ENCODE data around the gene ATP8B3. TPM values are rescaled to one million over a fixed set of nuclear protein-coding genes. Genes with fewer than 3 reads are reported as not detected.

ATP8B3 gene
- total and polyA plus RNA-seq, 10 of the 15 experiments (the other 5 are each of a cell fraction or from before 2014, with no cell fraction given): 0.13 to 1.7 (median 0.52) TPM

DNA sequence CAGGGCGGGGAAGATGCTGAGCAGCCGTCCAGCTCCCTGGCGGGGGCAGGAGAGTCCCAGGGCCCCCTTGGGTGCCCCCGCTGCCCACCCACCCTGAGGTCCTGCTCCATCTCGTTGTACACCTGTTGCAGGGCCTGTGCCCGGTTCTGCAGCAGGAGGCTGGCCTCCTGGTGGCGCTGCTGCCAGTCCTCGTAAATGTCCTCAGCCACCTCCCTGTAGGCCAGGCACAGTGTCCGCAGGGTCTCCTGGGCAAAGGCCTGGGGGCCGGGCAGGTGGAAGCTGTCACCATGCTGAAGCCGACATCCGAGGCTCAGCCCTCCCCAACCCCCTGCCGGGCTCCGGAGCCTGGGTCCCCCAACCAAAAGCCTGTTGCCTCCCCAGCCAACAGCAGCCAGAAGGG is 20.2 kb downstream of the ATP8B3 start:
- intact Hi-C loops (cut with micrococcal nuclease; ENCODE audit: unreplicated experiment) (no loop called here), in situ Hi-C loops (cut with MboI) (no loop called here)
- Histone ChIP-seq H2AFZ (ENCODE audit: control insufficient read depth, low read depth, low read length) (no peak overlapping the region), H3K27me3 (replicated peaks in 1 of 2; ENCODE audit: control insufficient read depth in 2 of 2, insufficient read depth in 2 of 2, low read length in 1 of 2) (no peaks in the 10 kb centered on the region), H3K4me3 (no peak overlapping the region), H3K36me3 (ENCODE audit: control insufficient read depth in 2 of 2, insufficient read depth in 2 of 2, low read length in 1 of 2) (no peaks in the 10 kb centered on the region), H3K9me3 (replicated peaks; ENCODE audit: control insufficient read depth, insufficient read depth, low read length) (peaks cover 2% of the 10 kb centered on the region; the same call in 1 of the 3 replicates), H3K4me1 (ENCODE audit: control insufficient read depth, insufficient read depth, low read length) (no peaks in the 10 kb centered on the region), H3K9ac (ENCODE audit: control insufficient read depth, insufficient read depth, low read length) (no peak overlapping the region), H3K4me2 (ENCODE audit: control insufficient read depth, insufficient read depth) (no peak overlapping the region), H4K20me1 (ENCODE audit: control insufficient read depth, insufficient read depth) (no peaks in the 10 kb centered on the region), H3K79me2 (ENCODE audit: control insufficient read depth, insufficient read depth, low read length) (no peaks in the 10 kb centered on the region), H3K27ac (ENCODE audit: control insufficient read depth, insufficient read depth) (no peak overlapping the region)
- no peak for ATAC-seq
- no peak for FAIRE-seq
- CTCF ChIA-PET: interaction anchor here (0.7 kb wide), 1 partner anchor 356 kb away, joined by 3 read pairs; no protein-coding TSS in a partner anchor
- RAD21 ChIA-PET (ENCODE audit: unreplicated experiment): interaction anchor here (0.6 to 1.5 kb wide), 2 partner anchors 136 to 245 kb away, joined by 3 to 12 read pairs; no protein-coding TSS in a partner anchor
- POLR2A ChIA-PET: no interaction called here
- no peak for DNase-seq (ENCODE audit: low read depth, low spot score)
- SMC1A ChIA-PET (ENCODE audit: uncharacterized antibody, unreplicated experiment): no interaction called here
- 39% methylated on average over 14 of the region's 14 CpGs for WGBS (ENCODE audit: insufficient coverage, insufficient replicate concordance, low lambda C conversion rate, missing lambda C conversion rate)
- BruUV-seq (replicated peaks): no TSS peak
- TF ChIP-seq, protein P1, sequence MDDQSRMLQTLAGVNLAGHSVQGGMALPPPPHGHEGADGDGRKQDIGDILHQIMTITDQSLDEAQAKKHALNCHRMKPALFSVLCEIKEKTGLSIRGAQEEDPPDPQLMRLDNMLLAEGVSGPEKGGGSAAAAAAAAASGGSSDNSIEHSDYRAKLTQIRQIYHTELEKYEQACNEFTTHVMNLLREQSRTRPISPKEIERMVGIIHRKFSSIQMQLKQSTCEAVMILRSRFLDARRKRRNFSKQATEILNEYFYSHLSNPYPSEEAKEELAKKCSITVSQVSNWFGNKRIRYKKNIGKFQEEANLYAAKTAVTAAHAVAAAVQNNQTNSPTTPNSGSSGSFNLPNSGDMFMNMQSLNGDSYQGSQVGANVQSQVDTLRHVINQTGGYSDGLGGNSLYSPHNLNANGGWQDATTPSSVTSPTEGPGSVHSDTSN (IDR thresholded peaks at IDR 0.05; ENCODE audit: insufficient replicate concordance, low read depth, low read length): no peak
- TF ChIP-seq PAX5 (IDR thresholded peaks at IDR 0.05; ENCODE audit: borderline replicate concordance, low read depth, low read length) (no peak), IKZF2 (IDR thresholded peaks at IDR 0.05) (no peak), CBFB (IDR thresholded peaks at IDR 0.05; ENCODE audit: low read depth) (no peak), ZBED1 (IDR thresholded peaks at IDR 0.05; ENCODE audit: borderline replicate concordance) (no peak), STAT1 (conservative IDR thresholded peaks at IDR 0.05) (no peak), NFXL1 (IDR thresholded peaks at IDR 0.05; ENCODE audit: borderline replicate concordance) (no peak), STAT3 (IDR thresholded peaks at IDR 0.05; ENCODE audit: low read depth, low read length) (no peak), MEF2B (IDR thresholded peaks at IDR 0.05; ENCODE audit: partially characterized antibody, poor library complexity, severe bottlenecking) (no peak), IRF4 (IDR thresholded peaks at IDR 0.05; ENCODE audit: low read depth, low read length) (no peak), BACH1 (IDR thresholded peaks at IDR 0.05; ENCODE audit: borderline replicate concordance) (no peak), RAD51 (IDR thresholded peaks at IDR 0.05) (no peak), TCF12 (IDR thresholded peaks at IDR 0.05; ENCODE audit: low read depth, low read length) (no peak), FOXK2 (IDR thresholded peaks at IDR 0.05) (no peak), TCF7 (IDR thresholded peaks at IDR 0.05; ENCODE audit: borderline replicate concordance) (no peak), SMC3 (IDR thresholded peaks at IDR 0.05; ENCODE audit: borderline replicate concordance, low read length) (no peak), KLF5 (IDR thresholded peaks at IDR 0.05; ENCODE audit: partially characterized antibody) (no peak)
- TF ChIP-seq, protein P2, sequence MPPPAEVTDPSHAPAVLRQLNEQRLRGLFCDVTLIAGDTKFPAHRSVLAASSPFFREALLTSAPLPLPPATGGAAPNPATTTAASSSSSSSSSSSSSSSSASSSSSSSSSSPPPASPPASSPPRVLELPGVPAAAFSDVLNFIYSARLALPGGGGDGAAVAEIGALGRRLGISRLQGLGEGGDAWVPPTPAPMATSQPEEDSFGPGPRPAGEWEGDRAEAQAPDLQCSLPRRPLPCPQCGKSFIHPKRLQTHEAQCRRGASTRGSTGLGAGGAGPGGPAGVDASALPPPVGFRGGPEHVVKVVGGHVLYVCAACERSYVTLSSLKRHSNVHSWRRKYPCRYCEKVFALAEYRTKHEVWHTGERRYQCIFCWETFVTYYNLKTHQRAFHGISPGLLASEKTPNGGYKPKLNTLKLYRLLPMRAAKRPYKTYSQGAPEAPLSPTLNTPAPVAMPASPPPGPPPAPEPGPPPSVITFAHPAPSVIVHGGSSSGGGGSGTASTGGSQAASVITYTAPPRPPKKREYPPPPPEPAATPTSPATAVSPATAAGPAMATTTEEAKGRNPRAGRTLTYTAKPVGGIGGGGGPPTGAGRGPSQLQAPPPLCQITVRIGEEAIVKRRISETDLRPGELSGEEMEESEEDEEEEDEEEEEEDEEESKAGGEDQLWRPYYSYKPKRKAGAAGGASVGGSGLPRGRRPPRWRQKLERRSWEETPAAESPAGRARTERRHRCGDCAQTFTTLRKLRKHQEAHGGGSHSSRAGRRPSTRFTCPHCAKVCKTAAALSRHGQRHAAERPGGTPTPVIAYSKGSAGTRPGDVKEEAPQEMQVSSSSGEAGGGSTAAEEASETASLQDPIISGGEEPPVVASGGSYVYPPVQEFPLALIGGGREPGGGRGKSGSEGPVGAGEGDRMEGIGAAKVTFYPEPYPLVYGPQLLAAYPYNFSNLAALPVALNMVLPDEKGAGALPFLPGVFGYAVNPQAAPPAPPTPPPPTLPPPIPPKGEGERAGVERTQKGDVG (CRISPR knock-in tag; IDR thresholded peaks at IDR 0.05): no peak
- TF ChIP-seq, protein P3, sequence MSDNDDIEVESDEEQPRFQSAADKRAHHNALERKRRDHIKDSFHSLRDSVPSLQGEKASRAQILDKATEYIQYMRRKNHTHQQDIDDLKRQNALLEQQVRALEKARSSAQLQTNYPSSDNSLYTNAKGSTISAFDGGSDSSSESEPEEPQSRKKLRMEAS (IDR thresholded peaks at IDR 0.05; ENCODE audit: low read depth, low read length): no peak

Measured in GM12878 (cell line).